Measurements from ENCODE around the gene ANXA2.

DNA sequence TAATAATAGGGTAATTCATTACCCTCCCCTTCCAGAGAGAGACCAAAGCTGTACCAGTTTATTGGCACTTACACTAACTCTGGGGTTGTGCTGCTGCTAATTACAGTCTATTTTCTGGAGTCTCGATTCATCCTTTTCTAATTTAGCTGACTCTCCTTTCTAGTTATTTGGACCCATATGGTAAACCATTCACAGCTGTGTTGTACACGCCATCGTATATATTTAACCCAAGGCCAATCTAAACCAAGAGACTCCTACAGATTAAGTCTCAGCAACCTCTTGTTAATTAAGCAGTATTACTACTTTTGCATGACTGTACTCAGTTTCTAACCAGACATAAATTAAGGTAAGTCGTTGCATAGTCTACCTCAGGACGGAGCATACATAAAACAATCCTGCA is 22.5 kb downstream of the ANXA2 start:
- TF ChIP-seq POLR2A (IDR thresholded peaks at IDR 0.05): no peak
- TF ChIP-seq, protein P1, sequence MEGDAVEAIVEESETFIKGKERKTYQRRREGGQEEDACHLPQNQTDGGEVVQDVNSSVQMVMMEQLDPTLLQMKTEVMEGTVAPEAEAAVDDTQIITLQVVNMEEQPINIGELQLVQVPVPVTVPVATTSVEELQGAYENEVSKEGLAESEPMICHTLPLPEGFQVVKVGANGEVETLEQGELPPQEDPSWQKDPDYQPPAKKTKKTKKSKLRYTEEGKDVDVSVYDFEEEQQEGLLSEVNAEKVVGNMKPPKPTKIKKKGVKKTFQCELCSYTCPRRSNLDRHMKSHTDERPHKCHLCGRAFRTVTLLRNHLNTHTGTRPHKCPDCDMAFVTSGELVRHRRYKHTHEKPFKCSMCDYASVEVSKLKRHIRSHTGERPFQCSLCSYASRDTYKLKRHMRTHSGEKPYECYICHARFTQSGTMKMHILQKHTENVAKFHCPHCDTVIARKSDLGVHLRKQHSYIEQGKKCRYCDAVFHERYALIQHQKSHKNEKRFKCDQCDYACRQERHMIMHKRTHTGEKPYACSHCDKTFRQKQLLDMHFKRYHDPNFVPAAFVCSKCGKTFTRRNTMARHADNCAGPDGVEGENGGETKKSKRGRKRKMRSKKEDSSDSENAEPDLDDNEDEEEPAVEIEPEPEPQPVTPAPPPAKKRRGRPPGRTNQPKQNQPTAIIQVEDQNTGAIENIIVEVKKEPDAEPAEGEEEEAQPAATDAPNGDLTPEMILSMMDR (IDR thresholded peaks at IDR 0.05): no peak
